Measurements from ENCODE around the gene CACNG4.

CACNG4 gene

DNA sequence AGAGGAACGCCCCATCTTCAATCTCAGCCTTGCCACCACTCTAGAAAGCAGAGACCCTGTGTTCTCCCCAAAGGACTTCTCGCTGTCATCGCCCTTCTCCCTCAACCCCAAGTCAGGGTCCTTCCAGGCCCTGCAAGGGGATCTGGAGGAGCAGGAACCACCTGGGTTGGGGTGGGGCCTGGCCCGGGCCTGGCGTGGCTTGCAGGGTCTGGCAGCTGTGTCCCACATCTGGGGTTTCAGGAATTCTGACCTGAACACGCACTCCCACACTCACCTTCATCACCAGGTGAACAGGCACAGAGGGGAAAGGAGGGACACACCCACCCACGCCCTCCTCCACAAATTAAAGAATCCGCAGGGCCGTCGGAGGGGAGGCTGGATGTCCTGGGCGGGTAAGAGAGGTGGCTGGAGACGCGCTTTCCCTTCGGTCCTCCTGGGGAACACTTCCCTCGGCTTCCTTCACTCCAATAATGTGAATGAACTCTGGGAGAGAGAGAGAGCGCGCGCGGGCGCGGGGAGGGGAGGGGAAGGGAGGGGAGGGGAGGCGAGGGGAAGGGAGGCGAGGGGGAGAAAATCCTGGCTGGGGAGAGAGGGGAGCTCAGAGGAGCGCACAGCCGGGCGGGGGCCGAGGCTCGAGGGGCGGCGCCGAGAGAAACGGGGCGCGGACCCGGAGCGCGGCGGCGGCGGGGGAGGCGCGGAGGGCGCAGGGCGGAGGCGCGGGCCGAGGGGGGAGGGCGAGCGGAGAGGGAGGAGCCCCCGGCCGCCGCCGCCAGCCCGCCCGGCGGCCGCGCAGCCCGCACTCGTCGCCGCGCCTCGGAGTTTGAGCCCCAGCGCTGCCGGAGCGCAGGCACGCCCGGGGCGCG lies at the start of gene CACNG4:
TSS of gene CACNG4 (plus strand) at position 799 of the 863 bp plus-strand sequence. CDS start 205 bp downstream, outside the sequence.
- no peak for DNase-seq (ENCODE audit: low read depth)

GRCh38 chr17:66915204-66915611 lies 49.3 kb upstream of the CACNG4 start:
- DNase-seq (ENCODE audit: low read depth): no peak

DNA sequence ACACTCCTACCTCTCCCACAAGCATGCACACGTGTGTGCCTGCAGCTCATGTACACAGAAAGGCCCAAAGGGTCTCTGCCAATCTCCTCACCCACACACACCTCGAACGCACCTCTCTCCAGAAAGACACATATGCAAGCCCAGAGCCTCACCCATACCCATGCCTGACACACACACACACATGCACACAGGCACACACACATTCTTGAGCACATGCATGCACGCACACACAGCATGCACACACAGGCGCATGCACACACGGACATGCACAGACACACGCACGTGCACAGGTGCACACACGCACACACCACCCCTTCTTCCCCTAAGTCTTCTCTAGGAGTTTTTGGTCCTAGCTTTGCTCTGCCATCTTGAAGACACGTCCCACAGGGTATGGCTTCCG lies 48.7 kb upstream of the CACNG4 start:
- DNase-seq (ENCODE audit: low read depth): no peak

- DNase-seq (ENCODE audit: low read depth): no peak
Observed at GRCh38 chr17:66916946-66917345, 47.6 kb upstream of the CACNG4 start.

DNA sequence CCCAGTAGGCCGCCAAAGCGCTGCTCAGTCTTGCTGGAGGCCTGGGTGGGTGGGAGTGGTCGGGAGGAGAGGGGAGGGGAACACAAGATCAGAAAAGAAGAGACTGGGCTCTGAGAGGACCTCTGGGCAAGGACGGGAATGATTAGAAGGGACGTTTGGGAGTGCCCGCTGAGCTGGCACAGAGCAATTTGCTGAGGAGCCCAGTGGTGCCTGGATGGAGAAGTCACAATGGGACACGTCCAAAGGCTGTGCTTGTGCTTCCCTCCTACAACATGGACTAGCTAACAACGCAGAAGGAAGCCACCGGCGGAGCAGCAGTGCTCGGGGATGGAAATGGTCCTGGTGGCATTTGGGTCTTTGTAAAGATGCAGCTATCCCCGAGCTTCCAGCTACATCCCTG lies 45.6 kb upstream of the CACNG4 start:
- no peak for DNase-seq (ENCODE audit: low read depth)

DNA sequence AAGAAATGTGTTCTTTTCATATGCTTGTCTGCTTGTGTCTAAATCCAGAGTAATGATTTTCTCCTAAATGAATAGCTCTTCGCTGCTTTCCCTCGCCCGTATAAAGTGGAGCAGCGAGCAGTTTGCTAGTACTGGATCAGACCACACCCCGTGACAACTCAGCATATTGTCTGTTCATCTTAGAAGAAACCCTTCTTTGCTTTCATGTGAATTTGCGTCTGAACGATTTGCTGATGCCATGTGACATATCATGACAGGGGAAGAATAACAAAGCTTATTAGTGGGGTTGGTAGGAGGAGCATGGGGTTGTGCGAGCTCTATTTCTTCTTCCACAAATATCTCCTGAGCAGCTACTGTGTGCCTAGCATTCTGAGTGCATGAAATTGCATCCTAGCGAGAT lies 44.1 kb upstream of the CACNG4 start:
- no peak for DNase-seq (ENCODE audit: low read depth)

GRCh38 chr17:66920950-66921349 lies 43.6 kb upstream of the CACNG4 start:
- DNase-seq (ENCODE audit: low read depth): no peak

GRCh38 chr17:66923886-66924285 lies 40.6 kb upstream of the CACNG4 start:
- no peak for DNase-seq (ENCODE audit: low read depth)

GRCh38 chr17:66925811-66926500 lies 38.6 kb upstream of the CACNG4 start:
- no peak for DNase-seq (ENCODE audit: low read depth)

- no peak for DNase-seq (ENCODE audit: low read depth)
Observed at GRCh38 chr17:66928949-66929348, 35.6 kb upstream of the CACNG4 start.

GRCh38 chr17:66929591-66929990 lies 34.9 kb upstream of the CACNG4 start:
- DNase-seq (ENCODE audit: low read depth): no peak

- DNase-seq (ENCODE audit: low read depth): no peak
Observed at GRCh38 chr17:66930933-66931332, 33.6 kb upstream of the CACNG4 start.

- no peak for DNase-seq (ENCODE audit: low read depth)
Observed at GRCh38 chr17:66932311-66932710, 32.2 kb upstream of the CACNG4 start.

GRCh38 chr17:66934040-66934439 lies 30.5 kb upstream of the CACNG4 start:
- no peak for DNase-seq (ENCODE audit: low read depth)

GRCh38 chr17:66935717-66936116 lies 28.8 kb upstream of the CACNG4 start:
- DNase-seq (ENCODE audit: low read depth): no peak

DNA sequence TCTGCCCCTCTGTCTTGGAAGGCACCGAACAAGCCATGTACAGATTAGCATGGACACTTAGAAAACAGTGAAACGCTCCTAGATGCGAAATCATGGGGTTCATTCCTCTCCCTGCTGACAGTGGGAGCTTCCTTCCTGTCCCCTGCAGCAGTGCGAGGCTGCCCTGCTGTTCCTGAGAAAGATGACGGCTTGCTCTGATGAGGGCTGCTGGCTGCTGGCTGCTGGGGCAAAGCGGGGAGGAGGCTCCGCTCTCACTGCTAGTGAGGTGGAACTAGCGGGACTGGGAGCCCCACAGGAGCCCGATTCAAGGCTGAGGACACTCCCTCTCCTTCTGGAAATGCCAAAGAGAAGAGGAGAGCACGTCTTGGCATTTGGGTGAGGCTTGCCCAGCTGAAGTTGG lies 25.9 kb upstream of the CACNG4 start:
- DNase-seq (ENCODE audit: low read depth): no peak

DNA sequence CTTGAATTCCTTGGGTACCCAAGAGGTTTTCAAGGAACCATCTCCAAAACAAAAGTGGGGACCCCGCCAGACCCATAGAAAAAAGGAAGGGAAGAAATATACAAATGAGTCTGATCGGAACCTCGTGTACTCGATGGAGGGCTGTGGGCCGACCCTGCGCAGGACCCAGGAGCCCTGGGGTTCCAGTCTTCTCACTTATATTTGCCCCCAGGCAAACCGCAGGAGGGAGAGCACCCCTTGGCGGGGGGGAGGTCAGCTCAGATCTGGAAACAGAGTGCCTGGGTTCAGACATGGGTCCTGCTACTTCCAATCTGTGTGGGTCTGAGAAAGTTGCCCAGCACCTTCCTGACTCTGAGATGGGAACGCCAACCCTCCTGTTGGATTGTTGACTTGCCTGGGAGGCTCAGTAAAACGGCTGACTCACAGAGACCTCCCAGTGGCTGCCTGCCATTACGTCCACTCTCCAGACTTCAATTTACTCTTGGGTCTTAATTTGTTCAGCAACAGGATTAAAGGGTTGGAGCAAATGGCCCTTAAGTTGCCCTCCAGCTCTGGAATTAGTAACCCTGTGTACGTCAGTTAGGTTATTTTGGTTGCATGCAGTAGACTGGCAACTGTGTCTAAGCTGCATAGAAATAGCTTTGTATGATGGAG lies 24.9 kb upstream of the CACNG4 start:
- no peak for DNase-seq (ENCODE audit: low read depth)

DNA sequence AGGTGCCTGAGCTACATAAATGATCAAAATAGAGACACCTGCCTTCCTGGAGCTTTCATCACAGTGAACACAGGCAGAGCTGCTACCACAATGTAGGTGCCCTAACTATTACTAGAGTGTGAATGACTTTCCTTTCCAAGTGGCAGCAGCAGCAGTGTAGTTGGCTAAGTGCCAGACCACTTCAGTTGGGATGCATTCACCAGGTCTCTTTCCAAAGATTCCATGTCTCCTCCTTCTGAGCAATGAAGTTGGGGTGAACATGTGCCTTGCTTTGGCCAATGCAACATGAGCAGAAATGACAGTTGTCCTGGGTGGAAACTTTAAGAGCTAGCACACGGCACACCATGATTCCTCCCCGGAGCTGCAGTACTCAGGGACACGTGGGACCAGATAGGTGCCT lies 23.3 kb upstream of the CACNG4 start:
- DNase-seq (ENCODE audit: low read depth): no peak

GRCh38 chr17:66941773-66942450 lies 22.6 kb upstream of the CACNG4 start:
- no peak for DNase-seq (ENCODE audit: low read depth)

DNA sequence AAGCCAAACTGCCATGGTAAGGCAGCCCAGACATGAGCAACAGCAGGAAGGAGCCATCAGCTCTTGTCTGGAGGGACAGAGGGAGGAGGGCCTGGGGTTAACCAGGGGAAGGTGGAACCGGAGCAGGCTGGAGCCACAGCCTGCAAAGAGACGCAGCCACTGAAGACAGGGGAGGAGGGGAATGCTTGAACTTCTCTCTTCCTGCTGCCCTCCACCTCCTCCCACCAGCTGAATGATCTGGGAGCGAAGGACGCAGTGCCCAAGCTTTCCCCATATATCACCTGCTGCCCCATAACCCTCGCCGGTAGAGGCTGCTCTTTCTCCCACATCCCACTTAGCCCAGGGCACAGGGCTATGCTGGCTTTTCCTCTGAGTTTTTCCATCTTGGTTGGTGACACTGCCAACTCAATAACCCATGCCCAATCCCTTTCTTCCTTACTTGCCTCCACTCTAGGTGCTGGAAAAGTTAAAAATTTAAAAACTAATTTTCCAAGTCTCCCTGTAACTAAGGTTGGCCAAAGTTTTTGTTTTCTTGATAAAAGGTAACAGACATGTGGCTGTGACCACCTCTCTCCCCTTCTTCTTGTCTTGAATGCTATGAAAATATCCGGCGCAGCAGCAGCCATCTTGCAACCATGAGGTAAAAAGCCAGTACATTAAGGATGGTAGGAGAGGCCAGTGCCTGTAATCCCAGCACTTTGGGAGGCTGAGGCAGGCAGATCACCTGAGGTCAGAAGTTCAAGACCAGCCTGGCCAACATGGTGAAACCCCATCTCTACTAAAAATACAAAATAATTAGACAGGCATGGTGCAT lies 21.8 kb upstream of the CACNG4 start:
- no peak for DNase-seq (ENCODE audit: low read depth)

DNA sequence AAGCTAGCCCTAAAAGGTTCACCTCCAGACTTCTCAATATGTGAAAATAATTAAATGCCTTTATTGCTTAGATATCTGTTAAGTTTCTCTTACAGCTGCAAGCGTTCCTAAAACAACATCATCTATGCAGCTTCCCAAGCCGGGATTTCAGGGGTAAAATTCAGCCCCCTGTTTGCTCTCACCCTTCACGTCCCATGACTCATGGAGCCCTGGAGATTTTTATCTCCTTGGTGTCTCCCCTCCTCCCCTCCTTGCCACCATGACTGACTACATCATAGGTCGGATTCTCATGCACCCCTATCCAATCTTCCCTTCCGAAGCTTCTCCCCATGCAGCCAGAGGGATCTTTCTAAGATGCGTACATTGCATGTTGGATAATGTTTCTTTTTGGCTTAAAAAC lies 21.0 kb upstream of the CACNG4 start:
- DNase-seq (ENCODE audit: low read depth): no peak

Measured in fibroblast of the conjunctiva (primary cell).